ENCODE results near the gene SERGEF.

GRCh38 chr11:17989306-17989705 lies 23.5 kb downstream of the SERGEF start:
- no peak for TF ChIP-seq CTCF (IDR thresholded peaks at IDR 0.05)
- no peak for TF ChIP-seq EP300 (IDR thresholded peaks at IDR 0.05)
